ENCODE data around the gene LCORL.

GRCh38 chr4:17816142-17816541 is 205.4 kb downstream of the LCORL start:
- TF ChIP-seq CTCF (IDR thresholded peaks at IDR 0.05) (no peak), POLR2A (IDR thresholded peaks at IDR 0.05) (no peak)

All from Peyer's patch (tissue), 4 donors.